Glomerular endothelial cell (primary cell): ENCODE data around the gene CCNA1. TPM values are rescaled to one million over a fixed set of nuclear protein-coding genes. Genes with fewer than 3 reads are reported as not detected.

Source experiments
- DNase-seq: peaks from one replicate; pipeline ENCODE4 v3.0.0-alpha.2; 2011; ENCODE audit warnings: low read depth, low spot score; ENCODE audit errors: extremely low read depth
- total RNA-seq: library from RNA; depleted of rRNA; stranded (reverse); fragments of >200 nt; gene quantifications from 2 replicates; pipeline ENCODE4 v1.2.3, GENCODE V29; 2015

Gene CCNA1
- total RNA-seq, 1 donor from 2014 or later = 5.7 TPM

- no peak for DNase-seq
Measured at GRCh38 chr13:36450534-36450933, 18.2 kb downstream of the CCNA1 start.

- DNase-seq = peak; percentile 36
Measured at GRCh38 chr13:36453516-36453915, 21.2 kb downstream of the CCNA1 start.

GRCh38 chr13:36454121-36454520, 21.8 kb downstream of the CCNA1 start:
- DNase-seq = no peak

- DNase-seq = no peak
Measured at GRCh38 chr13:36454987-36455386, 22.7 kb downstream of the CCNA1 start.

GRCh38 chr13:36456577-36456976, 24.3 kb downstream of the CCNA1 start:
- DNase-seq = no peak

GRCh38 chr13:36461506-36461905, 29.2 kb downstream of the CCNA1 start:
- DNase-seq = no peak

GRCh38 chr13:36475468-36475867, 43.2 kb downstream of the CCNA1 start:
- no peak for DNase-seq

- no peak for DNase-seq
Measured at GRCh38 chr13:36476661-36477060, 44.4 kb downstream of the CCNA1 start.

- no peak for DNase-seq
Measured at GRCh38 chr13:36480726-36481427, 48.6 kb downstream of the CCNA1 start.

GRCh38 chr13:36490055-36490454, 57.8 kb downstream of the CCNA1 start:
- no peak for DNase-seq

Other genes starting within 250 kb of the CCNA1 start
- gene SOHLH2, start 217.9 kb upstream of the CCNA1 start, total RNA-seq = 0.64 TPM in 1 of 2 replicates, not detected in the other
- gene CCDC169, start 134.7 kb upstream of the CCNA1 start, total RNA-seq = 1.6 TPM in 2 replicates
- gene SPART, start 86.1 kb upstream of the CCNA1 start, total RNA-seq = 63.0 and 67.9 TPM in 2 replicates
- gene SERTM1, start 241.5 kb downstream of the CCNA1 start, total RNA-seq = 0.35 TPM in 1 of 2 replicates, not detected in the other